Uterus (tissue), 4 donors: ENCODE data around the gene TRPM4. TPM values are rescaled to one million over a fixed set of nuclear protein-coding genes. Genes with fewer than 3 reads are reported as not detected.

Experiments
- DNase-seq, 2 donors: peaks; one replicate each; pipeline ENCODE4 v3.0.0-alpha.2; 2019 to 2020
- H3K27ac ChIP-seq, 2 donors: fragments of 200-600 bp; sonication (generic); 1 replicate in 1 of 2; 2 replicates in 1 of 2; pipeline ENCODE4 v1.5.1; 2016 to 2018
- H3K27me3 ChIP-seq, 2 donors: fragments of 200-600 bp; sonication (generic); one replicate each; pipeline ENCODE4 v1.5.1; 2018 to 2019; ENCODE audit warnings: control low read depth in 1 of 2
- H3K36me3 ChIP-seq, 2 donors: fragments of 200-600 bp; sonication (generic); one replicate each; pipeline ENCODE4 v1.5.1; 2019; ENCODE audit warnings: control low read depth in 1 of 2
- H3K4me1 ChIP-seq, 2 donors: fragments of 200-600 bp; sonication (generic); one replicate each; pipeline ENCODE4 v1.5.1; 2018 to 2019; ENCODE audit warnings: control low read depth in 1 of 2
- H3K4me3 ChIP-seq, 2 donors: fragments of 200-600 bp; sonication (generic); 1 replicate in 1 of 2; 2 replicates in 1 of 2; pipeline ENCODE4 v1.5.1; 2018 to 2019; ENCODE audit warnings: mild to moderate bottlenecking in 1 of 2
- H3K9me3 ChIP-seq, 2 donors: fragments of 200-600 bp; sonication (generic); one replicate each; pipeline ENCODE4 v1.5.1; 2019; ENCODE audit warnings: control low read depth in 1 of 2
- POLR2A ChIP-seq, 2 donors: fragments of 450-650 bp; IDR thresholded peaks; one replicate each; pipeline ENCODE4 v1.6.1; 2016; ENCODE audit warnings: antibody characterized with exemption in 2 of 2, mild to moderate bottlenecking in 1 of 2, moderate library complexity in 1 of 2
- intact Hi-C: fragments of 100-400 bp; cut with DNase I; formaldehyde crosslinking; loops from one replicate; pipeline ENCODE4 v1.15.1; 2023; ENCODE audit warnings: low total_unique reads
- total RNA-seq, 4 donors: library from RNA; depleted of rRNA in 3 of 4; stranded (reverse); fragments of >200 nt in 3 of 4; gene quantifications; one replicate each; pipeline versions ENCODE4 v1.1.0 to v1.2.4, GENCODE V29; 2014 to 2023
- TF ChIP-seq, protein P1 (sequence below), 4 experiments: fragments of 200-600 bp in 2 of 4; fragments of 450-650 bp in 2 of 4; sonication (generic) in 2 of 4; IDR thresholded peaks; one replicate each; pipeline ENCODE4 v1.5.1; 2016 to 2019; ENCODE audit warnings: antibody characterized with exemption in 4 of 4, mild to moderate bottlenecking in 2 of 4, moderate library complexity in 1 of 4
- donor health status: DM: yes; HTN: yes; CAD: no.

The TRPM4 gene
- total RNA-seq, 4 donors from 2014 or later: 9.7 to 28.7 (median 15.4) TPM

DNA sequence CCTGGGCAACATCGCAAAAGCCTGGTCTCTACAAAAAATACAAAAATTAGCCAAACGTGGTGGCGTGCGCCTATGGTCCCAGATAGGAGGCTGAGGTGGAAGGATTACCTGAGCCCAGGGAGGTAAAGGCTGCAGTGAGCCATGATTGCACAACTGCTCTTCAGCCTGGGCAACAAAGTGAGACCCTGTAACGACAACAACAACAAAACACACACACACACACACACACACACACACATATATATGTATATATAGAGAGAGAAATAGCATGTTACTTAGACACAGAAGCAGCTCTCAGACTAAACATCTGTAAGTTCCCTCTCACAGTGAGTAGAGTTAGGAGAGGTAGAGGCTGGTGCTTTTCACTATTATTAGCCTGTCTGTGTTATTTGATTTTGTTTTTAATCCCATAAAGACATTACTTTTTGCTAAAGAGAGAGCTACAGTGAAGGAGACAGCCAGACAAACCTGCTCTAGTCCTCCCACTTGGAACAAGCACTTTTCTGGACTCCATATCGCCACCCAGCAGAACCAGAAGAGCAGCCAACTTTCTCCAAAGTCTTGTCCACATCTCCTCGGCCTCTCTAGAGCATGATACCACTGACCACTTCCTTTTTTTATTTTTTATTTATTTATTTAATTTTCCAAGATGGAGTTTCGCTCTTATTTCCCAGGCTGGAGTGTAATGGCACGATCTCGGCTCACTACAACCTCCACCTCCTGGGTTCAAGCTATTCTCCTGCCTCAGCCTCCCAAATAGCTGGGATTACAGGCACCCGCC lies 46.2 kb upstream of the TRPM4 start:
- Histone ChIP-seq H3K36me3 (no peaks in the 10 kb centered on the region), H3K4me1 (no peaks in the 10 kb centered on the region), H3K9me3 (no peaks in the 10 kb centered on the region), H3K27ac (no peak overlapping the region), H3K4me3 (no peak overlapping the region), H3K27me3 (no peaks in the 10 kb centered on the region)
- intact Hi-C loops: no loop called here
- TF ChIP-seq POLR2A (IDR thresholded peaks at IDR 0.05): no peak
- TF ChIP-seq, protein P1, sequence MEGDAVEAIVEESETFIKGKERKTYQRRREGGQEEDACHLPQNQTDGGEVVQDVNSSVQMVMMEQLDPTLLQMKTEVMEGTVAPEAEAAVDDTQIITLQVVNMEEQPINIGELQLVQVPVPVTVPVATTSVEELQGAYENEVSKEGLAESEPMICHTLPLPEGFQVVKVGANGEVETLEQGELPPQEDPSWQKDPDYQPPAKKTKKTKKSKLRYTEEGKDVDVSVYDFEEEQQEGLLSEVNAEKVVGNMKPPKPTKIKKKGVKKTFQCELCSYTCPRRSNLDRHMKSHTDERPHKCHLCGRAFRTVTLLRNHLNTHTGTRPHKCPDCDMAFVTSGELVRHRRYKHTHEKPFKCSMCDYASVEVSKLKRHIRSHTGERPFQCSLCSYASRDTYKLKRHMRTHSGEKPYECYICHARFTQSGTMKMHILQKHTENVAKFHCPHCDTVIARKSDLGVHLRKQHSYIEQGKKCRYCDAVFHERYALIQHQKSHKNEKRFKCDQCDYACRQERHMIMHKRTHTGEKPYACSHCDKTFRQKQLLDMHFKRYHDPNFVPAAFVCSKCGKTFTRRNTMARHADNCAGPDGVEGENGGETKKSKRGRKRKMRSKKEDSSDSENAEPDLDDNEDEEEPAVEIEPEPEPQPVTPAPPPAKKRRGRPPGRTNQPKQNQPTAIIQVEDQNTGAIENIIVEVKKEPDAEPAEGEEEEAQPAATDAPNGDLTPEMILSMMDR (IDR thresholded peaks at IDR 0.05): no peak
- DNase-seq: no peak

DNA sequence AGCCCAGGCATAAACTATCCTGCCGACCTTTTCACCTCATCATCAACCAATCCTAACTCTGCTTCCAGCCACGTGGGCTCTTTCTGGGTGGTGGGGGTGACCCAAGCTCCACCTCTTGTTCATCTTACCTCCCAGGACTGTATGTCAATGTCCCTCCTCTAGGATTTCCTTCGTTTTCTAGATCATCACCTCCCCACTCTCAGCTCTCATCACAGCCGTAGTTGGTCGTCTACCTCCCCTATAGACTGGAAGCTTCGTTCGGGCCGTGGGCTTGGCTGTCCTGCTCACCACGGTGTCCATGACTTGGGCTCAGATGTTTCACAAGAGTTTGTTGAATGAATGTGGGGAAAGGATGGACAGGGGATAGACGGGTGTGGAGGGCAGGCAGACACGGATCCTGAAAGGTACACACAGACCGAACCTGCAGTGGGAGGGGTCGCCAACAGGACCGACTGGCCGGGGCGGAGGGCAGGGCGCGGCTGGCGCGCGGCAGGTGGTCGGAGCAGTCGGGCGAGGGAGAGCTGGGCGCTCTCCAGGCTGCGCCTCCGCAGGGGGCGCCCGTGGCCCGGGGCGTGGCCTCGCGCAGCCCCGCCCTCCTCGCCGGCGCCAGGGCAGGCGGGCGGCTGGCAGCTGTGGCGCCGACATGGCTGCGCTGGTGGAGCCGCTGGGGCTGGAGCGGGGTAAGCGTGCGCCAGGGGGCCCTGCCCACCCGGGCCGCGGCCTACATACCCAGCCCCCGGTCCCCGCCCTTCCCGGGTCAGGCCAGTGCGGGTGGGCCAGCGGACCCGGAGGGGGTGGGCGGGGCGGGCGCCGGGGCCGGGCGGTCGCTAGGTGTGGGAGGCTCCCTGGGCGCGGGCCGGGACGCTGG lies 43.6 kb upstream of the TRPM4 start, which contains the start of gene LIN7B:
TSS of gene LIN7B (plus strand) at position 609 of the 868 bp plus-strand sequence. CDS start at position 644, 35 bp downstream.
- Histone ChIP-seq H3K27me3 (no peaks in the 10 kb centered on the region), H3K9me3 (no peaks in the 10 kb centered on the region), H3K4me1 (peaks cover 0 to 5% of the 10 kb centered on the region in 2 donors), H3K27ac (peak within 1 kb of the TSS; percentile 70 to 75), H3K4me3 (peak within 1 kb of the TSS; percentile 62 to 64), H3K36me3 (no peaks in the 10 kb centered on the region)
- peak; percentile 40 to 70 for DNase-seq
- intact Hi-C loops: no loop called here
- TF ChIP-seq, protein P1 (IDR thresholded peaks at IDR 0.05): peak in 3 of 4 experiments; percentile 67 to 79 (median 69)
- TF ChIP-seq POLR2A (IDR thresholded peaks at IDR 0.05): peak in 1 of 2 donors; percentile 55

DNA sequence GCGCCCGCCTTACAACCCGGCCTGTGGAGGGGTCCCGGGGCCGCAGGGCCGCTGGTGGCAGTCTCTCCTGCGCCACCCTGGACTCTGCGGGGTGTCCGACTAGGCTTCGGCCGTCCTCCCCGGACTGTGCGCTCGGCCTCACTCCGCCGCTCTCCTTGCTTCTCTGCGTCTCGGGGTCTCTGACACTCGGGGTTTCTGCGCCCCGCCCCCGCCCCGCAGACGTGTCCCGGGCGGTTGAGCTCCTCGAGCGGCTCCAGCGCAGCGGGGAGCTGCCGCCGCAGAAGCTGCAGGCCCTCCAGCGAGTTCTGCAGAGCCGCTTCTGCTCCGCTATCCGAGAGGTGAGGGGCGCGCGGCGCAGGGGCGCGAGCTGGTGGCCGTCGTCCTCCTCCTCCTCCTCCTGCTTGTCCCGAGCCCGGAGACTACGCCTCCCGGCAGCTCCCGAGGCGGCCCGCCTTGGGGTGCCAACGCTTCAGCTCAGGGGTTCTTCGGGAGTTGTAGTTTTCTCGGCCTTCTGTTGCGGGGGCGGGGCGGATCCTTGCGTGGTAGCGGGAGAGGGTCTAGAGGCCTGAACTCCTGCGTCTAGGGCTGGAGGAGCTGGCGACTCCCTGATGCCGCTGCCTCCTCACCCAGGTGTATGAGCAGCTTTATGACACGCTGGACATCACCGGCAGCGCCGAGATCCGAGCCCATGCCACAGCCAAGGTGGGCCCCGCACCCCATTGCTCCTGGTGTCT lies 42.8 kb upstream of the TRPM4 start:
- peak overlapping the region; percentile 62 to 64 for H3K4me3 ChIP-seq
- no peaks in the 10 kb centered on the region for H3K9me3 ChIP-seq
- peaks cover 0 to 10% of the 10 kb centered on the region in 2 donors for H3K4me1 ChIP-seq
- H3K36me3 ChIP-seq: no peaks in the 10 kb centered on the region
- TF ChIP-seq POLR2A (IDR thresholded peaks at IDR 0.05): peak in 1 of 2 donors; percentile 32
- TF ChIP-seq, protein P1 (IDR thresholded peaks at IDR 0.05): no peak
- DNase-seq: peak; percentile 54 to 62
- intact Hi-C loops: no loop called here
- no peaks in the 10 kb centered on the region for H3K27me3 ChIP-seq
- H3K27ac ChIP-seq: peak overlapping the region; percentile 70 to 75

DNA sequence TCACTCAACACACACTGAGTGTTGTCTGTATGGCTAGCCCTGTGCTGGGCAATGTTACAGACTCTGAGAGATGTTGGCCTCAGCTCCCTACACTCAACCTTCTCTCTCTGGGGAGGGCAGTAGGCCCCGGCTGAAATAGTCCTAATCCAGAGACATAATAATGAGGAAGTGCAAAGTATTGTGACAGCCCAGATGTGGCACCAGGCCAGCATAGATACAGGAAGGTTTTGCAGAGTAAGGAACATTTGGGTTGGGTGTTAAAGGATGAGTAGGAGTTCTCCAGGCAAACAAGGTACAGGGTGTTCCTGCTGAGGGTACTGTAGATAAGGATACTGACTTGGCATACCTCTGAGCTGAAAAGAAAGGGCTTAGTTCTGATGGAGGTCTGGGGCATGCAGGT lies 41.0 kb upstream of the TRPM4 start:
- intact Hi-C loops: no loop called here
- no peak for DNase-seq
- Histone ChIP-seq H3K4me3 (no peak overlapping the region), H3K27ac (no peak overlapping the region), H3K4me1 (peaks cover 0 to 17% of the 10 kb centered on the region in 2 donors), H3K9me3 (no peaks in the 10 kb centered on the region), H3K27me3 (no peaks in the 10 kb centered on the region), H3K36me3 (no peaks in the 10 kb centered on the region)
- TF ChIP-seq POLR2A (IDR thresholded peaks at IDR 0.05): no peak
- TF ChIP-seq, protein P1 (IDR thresholded peaks at IDR 0.05): no peak
